ENCODE data around the gene SCOC.

DNA sequence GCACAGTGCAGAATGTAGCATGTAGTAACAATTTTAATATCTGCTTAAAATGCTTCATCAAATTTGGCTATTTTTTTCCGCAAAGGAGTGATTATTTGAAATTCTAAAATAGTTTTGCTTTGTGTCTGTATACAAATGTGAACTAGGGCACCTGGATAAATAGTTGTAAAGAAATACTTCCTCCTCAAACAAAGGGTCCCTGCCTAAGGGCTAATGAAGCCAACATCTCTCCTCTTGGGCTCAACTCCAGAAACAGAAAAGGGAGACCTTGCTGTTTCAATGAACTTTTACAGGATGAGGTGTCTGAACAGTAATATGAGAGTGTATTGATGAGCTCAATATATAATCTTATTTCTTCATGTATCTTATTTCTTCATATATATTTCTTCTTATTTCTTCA is 30.8 kb upstream of the SCOC start:
- TF ChIP-seq, protein P1, sequence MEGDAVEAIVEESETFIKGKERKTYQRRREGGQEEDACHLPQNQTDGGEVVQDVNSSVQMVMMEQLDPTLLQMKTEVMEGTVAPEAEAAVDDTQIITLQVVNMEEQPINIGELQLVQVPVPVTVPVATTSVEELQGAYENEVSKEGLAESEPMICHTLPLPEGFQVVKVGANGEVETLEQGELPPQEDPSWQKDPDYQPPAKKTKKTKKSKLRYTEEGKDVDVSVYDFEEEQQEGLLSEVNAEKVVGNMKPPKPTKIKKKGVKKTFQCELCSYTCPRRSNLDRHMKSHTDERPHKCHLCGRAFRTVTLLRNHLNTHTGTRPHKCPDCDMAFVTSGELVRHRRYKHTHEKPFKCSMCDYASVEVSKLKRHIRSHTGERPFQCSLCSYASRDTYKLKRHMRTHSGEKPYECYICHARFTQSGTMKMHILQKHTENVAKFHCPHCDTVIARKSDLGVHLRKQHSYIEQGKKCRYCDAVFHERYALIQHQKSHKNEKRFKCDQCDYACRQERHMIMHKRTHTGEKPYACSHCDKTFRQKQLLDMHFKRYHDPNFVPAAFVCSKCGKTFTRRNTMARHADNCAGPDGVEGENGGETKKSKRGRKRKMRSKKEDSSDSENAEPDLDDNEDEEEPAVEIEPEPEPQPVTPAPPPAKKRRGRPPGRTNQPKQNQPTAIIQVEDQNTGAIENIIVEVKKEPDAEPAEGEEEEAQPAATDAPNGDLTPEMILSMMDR (conservative IDR thresholded peaks at IDR 0.05; ENCODE audit: low read depth, low read length): no peak
- no peak for TF ChIP-seq EZH2 (IDR thresholded peaks at IDR 0.05; ENCODE audit: borderline replicate concordance, low read depth, low read length, poor library complexity, severe bottlenecking)
